Parathyroid adenoma (tissue), 2 donors: Measurements from ENCODE around the gene PTPN2.

ENCODE experiments used
- H2AFZ ChIP-seq: fragments of 300-600 bp; sonication (generic); one replicate; pipeline ENCODE4 v1.7.0; 2017; ENCODE audit warnings: antibody characterized with exemption, mild to moderate bottlenecking
- H3K27ac ChIP-seq: fragments of 300-600 bp; sonication (generic); one replicate; pipeline ENCODE4 v1.7.0; 2017
- H3K27me3 ChIP-seq: fragments of 300-600 bp; sonication (generic); one replicate; pipeline ENCODE4 v1.7.0; 2017; ENCODE audit warnings: low read length; ENCODE audit not compliant: control insufficient read depth, insufficient read depth
- H3K36me3 ChIP-seq: fragments of 300-600 bp; sonication (generic); one replicate; pipeline ENCODE4 v1.7.0; 2017; ENCODE audit warnings: low read length; ENCODE audit not compliant: control insufficient read depth, insufficient read depth
- H3K4me1 ChIP-seq: fragments of 300-600 bp; sonication (generic); one replicate; pipeline ENCODE4 v1.7.0; 2017; ENCODE audit warnings: control low read depth
- H3K4me2 ChIP-seq: fragments of 300-600 bp; sonication (generic); one replicate; pipeline ENCODE4 v1.7.0; 2017; ENCODE audit warnings: low read length
- H3K4me3 ChIP-seq: fragments of 300-600 bp; sonication (generic); one replicate; pipeline ENCODE4 v1.7.0; 2017; ENCODE audit warnings: low read depth, low read length
- H3K79me2 ChIP-seq: fragments of 300-600 bp; sonication (generic); one replicate; pipeline ENCODE4 v1.7.0; 2017; ENCODE audit warnings: control low read depth
- H3K9ac ChIP-seq: fragments of 300-600 bp; sonication (generic); one replicate; pipeline ENCODE4 v1.7.0; 2017; ENCODE audit warnings: mild to moderate bottlenecking
- H3K9me3 ChIP-seq: fragments of 300-600 bp; sonication (generic); one replicate; pipeline ENCODE4 v1.7.0; 2017; ENCODE audit warnings: low read length; ENCODE audit not compliant: control insufficient read depth
- TF ChIP-seq, protein P1 (sequence below): fragments of 300-600 bp; sonication (generic); IDR thresholded peaks from one replicate; pipeline ENCODE4 v1.7.0; 2017; ENCODE audit warnings: antibody characterized with exemption, mild to moderate bottlenecking
- donor health status: primary hyperparathyroidism.

PTPN2 gene

DNA sequence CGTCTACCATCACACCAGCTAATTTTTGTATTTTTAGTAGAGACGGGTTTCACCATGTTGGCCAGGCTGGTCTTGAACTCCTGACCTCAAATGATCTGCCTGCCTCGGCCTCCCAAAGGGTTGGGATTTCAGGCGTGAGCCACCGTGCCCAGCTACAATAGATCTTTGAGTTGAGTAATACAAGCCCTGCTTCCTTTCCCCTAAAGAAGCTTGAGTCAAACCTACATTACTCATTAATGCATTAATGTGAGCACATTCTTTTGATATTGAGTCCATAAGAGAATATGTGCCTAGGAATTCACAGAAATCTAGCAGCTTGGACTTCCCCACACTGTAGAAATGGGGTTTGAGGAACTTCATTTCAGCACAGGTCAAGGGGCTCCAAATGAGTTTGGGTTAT is 141.6 kb downstream of the PTPN2 start:
- no peaks in the 10 kb centered on the region for H3K27me3 ChIP-seq
- no peak overlapping the region for H3K27ac ChIP-seq
- no peaks in the 10 kb centered on the region for H3K4me1 ChIP-seq
- H3K4me2 ChIP-seq = no peak overlapping the region
- no peak overlapping the region for H2AFZ ChIP-seq
- H3K79me2 ChIP-seq = no peaks in the 10 kb centered on the region
- no peaks in the 10 kb centered on the region for H3K9me3 ChIP-seq
- no peak overlapping the region for H3K4me3 ChIP-seq
- no peak overlapping the region for H3K9ac ChIP-seq
- no peaks in the 10 kb centered on the region for H3K36me3 ChIP-seq
- TF ChIP-seq, protein P1, sequence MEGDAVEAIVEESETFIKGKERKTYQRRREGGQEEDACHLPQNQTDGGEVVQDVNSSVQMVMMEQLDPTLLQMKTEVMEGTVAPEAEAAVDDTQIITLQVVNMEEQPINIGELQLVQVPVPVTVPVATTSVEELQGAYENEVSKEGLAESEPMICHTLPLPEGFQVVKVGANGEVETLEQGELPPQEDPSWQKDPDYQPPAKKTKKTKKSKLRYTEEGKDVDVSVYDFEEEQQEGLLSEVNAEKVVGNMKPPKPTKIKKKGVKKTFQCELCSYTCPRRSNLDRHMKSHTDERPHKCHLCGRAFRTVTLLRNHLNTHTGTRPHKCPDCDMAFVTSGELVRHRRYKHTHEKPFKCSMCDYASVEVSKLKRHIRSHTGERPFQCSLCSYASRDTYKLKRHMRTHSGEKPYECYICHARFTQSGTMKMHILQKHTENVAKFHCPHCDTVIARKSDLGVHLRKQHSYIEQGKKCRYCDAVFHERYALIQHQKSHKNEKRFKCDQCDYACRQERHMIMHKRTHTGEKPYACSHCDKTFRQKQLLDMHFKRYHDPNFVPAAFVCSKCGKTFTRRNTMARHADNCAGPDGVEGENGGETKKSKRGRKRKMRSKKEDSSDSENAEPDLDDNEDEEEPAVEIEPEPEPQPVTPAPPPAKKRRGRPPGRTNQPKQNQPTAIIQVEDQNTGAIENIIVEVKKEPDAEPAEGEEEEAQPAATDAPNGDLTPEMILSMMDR = no peak
